MM.1S (cell line): ENCODE results near the gene NGEF.

ENCODE experiments used
- DNase-seq: peaks from one replicate; pipeline ENCODE4 v3.0.0-alpha.2; 2015
- H2AFZ ChIP-seq: fragments of 300-600 bp; sonication (generic); 2 replicates; pipeline ENCODE4 v1.6.0; 2016; ENCODE audit warnings: antibody characterized with exemption, low read length
- H3F3A ChIP-seq: fragments of 300-600 bp; sonication (generic); 2 replicates; pipeline ENCODE4 v1.6.1; 2016; ENCODE audit warnings: mild to moderate bottlenecking, antibody characterized with exemption, low read length, moderate library complexity, mixed read lengths; ENCODE audit not compliant: insufficient read depth
- H3K27ac ChIP-seq: fragments of 300-600 bp; sonication (generic); 2 replicates; pipeline ENCODE4 v1.5.1; 2016; ENCODE audit warnings: mild to moderate bottlenecking, low read length
- H3K27me3 ChIP-seq: fragments of 300-600 bp; sonication (generic); replicated peaks from 2 replicates; pipeline ENCODE4 v1.6.0; 2016; ENCODE audit warnings: low read length; ENCODE audit not compliant: insufficient read depth
- H3K36me3 ChIP-seq: fragments of 300-600 bp; sonication (generic); replicated peaks from 2 replicates; pipeline ENCODE4 v1.6.1; 2016; ENCODE audit warnings: mild to moderate bottlenecking, low read length, mixed read lengths; ENCODE audit not compliant: insufficient read depth
- H3K4me1 ChIP-seq: fragments of 300-600 bp; sonication (generic); 2 replicates; pipeline ENCODE4 v1.6.1; 2016; ENCODE audit warnings: low read length, mixed read lengths
- H3K4me2 ChIP-seq: fragments of 300-600 bp; sonication (generic); 2 replicates; pipeline ENCODE4 v1.6.0; 2016; ENCODE audit warnings: low read depth, low read length
- H3K4me3 ChIP-seq: fragments of 300-600 bp; sonication (generic); 2 replicates; pipeline ENCODE4 v1.5.1; 2016; ENCODE audit warnings: low read length, mixed read lengths
- H3K79me2 ChIP-seq: fragments of 300-600 bp; sonication (generic); 2 replicates; pipeline ENCODE4 v1.6.1; 2016; ENCODE audit warnings: mixed run types, low read length, mixed read lengths
- H3K9ac ChIP-seq: fragments of 300-600 bp; sonication (generic); 2 replicates; pipeline ENCODE4 v1.6.1; 2016; ENCODE audit warnings: low read length, mixed read lengths
- H3K9me2 ChIP-seq: fragments of 300-600 bp; sonication (generic); replicated peaks from 2 replicates; pipeline ENCODE4 v1.6.1; 2016; ENCODE audit warnings: mild to moderate bottlenecking, low read length, mixed read lengths; ENCODE audit not compliant: insufficient read depth
- H3K9me3 ChIP-seq: fragments of 300-600 bp; sonication (generic); replicated peaks from 2 replicates; pipeline ENCODE4 v1.6.1; 2016; ENCODE audit warnings: mild to moderate bottlenecking, low read length, mixed read lengths; ENCODE audit not compliant: insufficient read depth
- H4K20me1 ChIP-seq: fragments of 300-600 bp; sonication (generic); 2 replicates; pipeline ENCODE4 v1.6.1; 2016; ENCODE audit warnings: mild to moderate bottlenecking, low read length, moderate library complexity, mixed read lengths; ENCODE audit not compliant: insufficient read depth
- EZH2 ChIP-seq: fragments of 300-600 bp; sonication (generic); optimal IDR thresholded peaks from 2 replicates; pipeline ENCODE3; 2017; ENCODE audit warnings: low read depth, mild to moderate bottlenecking, antibody characterized with exemption, low read length, mixed read lengths
- EZH2phosphoT487 ChIP-seq: fragments of 300-600 bp; sonication (generic); IDR thresholded peaks from 2 replicates; pipeline ENCODE4 v1.6.1; 2018; ENCODE audit warnings: antibody characterized with exemption, low read length
- TF ChIP-seq, protein P1 (sequence below): fragments of 300-600 bp; sonication (generic); IDR thresholded peaks from 2 replicates; pipeline ENCODE4 v1.5.1; 2016; ENCODE audit warnings: antibody characterized with exemption, low read length, mixed read lengths

NGEF gene

DNA sequence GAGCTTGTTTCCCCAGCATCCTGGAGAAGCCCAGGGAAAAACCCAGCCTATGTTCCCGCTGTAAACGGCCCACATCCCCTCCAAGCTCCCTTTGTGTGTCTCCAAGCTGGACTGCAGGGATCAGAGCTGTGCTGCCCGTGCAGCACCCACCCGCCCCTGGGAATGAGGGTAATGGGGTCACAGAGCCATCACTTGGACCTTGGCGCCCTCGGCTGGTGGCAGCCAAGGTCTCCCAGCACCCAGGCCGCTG lies 46.4 kb upstream of the NGEF start:
- Histone ChIP-seq H3K9me3 (no peaks in the 10 kb centered on the region), H3K9ac (peak overlapping the region; percentile 60; the same call in 1 of the 2 replicates), H3K4me2 (peak overlapping the region; percentile 97; the same call in 1 of the 2 replicates), H3F3A (peaks cover 10% of the 10 kb centered on the region; the same call in 1 of the 2 replicates), H3K27me3 (no peaks in the 10 kb centered on the region), H3K4me1 (peaks cover 23% of the 10 kb centered on the region), H3K27ac (no peak overlapping the region; the same call in 1 of the 2 replicates), H3K36me3 (no peaks in the 10 kb centered on the region), H3K79me2 (peaks cover 42% of the 10 kb centered on the region), H3K9me2 (no peaks in the 10 kb centered on the region), H2AFZ (peak overlapping the region; percentile 87; the same call in 1 of the 2 replicates), H4K20me1 (no peaks in the 10 kb centered on the region), H3K4me3 (no peak overlapping the region)
- DNase-seq = no peak
- TF ChIP-seq EZH2phosphoT487 (no peak), EZH2 (no peak)
- TF ChIP-seq, protein P1, sequence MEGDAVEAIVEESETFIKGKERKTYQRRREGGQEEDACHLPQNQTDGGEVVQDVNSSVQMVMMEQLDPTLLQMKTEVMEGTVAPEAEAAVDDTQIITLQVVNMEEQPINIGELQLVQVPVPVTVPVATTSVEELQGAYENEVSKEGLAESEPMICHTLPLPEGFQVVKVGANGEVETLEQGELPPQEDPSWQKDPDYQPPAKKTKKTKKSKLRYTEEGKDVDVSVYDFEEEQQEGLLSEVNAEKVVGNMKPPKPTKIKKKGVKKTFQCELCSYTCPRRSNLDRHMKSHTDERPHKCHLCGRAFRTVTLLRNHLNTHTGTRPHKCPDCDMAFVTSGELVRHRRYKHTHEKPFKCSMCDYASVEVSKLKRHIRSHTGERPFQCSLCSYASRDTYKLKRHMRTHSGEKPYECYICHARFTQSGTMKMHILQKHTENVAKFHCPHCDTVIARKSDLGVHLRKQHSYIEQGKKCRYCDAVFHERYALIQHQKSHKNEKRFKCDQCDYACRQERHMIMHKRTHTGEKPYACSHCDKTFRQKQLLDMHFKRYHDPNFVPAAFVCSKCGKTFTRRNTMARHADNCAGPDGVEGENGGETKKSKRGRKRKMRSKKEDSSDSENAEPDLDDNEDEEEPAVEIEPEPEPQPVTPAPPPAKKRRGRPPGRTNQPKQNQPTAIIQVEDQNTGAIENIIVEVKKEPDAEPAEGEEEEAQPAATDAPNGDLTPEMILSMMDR = no peak

DNA sequence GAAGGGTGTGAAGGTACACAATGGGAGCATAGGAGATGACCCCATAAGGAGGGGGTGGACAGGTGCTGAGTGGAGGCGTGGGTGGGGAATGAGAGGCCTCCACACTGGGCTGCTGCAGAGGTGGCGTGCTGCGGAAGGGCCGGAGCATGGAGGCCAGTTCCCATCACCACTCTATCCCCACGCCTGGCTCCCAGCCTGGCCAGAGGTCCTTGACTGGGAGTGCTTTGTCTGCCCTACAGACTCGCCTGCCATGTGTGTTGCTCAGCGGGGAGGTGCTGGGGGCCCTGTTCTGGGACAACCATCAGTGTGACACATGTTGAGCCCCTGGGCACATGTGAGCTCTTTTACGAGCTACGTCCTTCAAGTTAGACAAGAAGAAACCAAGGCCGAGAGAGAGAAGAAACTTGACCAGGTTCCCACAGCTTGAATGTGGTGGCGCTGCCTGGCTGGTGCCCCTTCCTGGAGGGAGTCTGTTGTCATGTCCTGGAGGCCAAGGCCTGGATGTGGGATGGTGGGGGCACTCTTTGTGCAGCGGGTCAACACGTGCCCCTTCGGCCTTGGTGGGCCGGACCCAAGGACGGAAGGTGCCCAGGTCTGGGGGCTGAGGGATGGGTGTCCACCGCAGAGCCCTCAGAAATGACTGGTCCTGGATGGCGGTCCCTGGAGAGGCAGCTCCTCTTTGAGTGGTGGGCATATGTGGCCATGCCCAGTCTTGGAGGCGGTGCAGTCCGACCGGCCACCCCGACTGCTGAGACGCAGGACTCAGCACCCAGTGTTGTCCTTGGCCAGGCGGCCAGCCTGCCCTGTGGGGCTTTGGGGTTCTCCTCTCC lies 45.9 kb upstream of the NGEF start:
- H3K27ac ChIP-seq = no peak overlapping the region

DNA sequence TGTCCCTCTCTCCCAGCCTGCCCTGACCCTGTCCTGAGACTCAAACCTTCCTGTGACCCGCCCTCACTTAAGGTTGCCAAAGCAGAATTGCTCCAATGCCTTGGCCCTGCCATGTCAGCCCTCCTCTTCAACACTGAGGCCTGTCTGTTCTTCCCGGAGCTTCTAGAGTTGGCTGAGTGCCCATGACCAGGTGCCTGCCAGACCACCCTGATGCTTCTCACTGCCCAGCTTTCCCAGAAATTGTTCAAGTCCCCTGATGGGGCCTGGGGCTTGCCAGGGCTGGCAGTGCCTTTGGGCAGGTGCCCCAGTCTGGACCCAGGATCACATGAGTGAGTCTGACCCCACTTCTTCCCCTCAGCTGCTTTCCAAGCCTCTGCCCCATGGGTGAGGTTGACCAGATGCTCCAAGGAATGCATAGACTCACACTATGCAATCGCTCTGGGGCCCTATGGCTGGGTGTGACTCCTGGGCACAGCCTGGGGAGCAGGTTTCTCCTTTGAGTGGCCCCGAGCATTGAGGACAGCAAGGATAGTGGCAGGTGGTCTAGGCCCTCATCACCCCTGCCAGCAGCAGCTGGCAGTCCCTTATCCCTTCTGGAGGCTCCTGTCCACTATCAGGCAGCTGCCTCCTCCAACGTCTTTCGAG lies 44.0 kb upstream of the NGEF start:
- H3K4me2 ChIP-seq = no peak overlapping the region
- H3K4me3 ChIP-seq = no peak overlapping the region
- DNase-seq = no peak
- no peaks in the 10 kb centered on the region for H3K9me2 ChIP-seq
- TF ChIP-seq EZH2phosphoT487 = no peak
- TF ChIP-seq, protein P1 = no peak
- no peaks in the 10 kb centered on the region for H4K20me1 ChIP-seq
- H3K9ac ChIP-seq = no peak overlapping the region
- peaks cover 10% of the 10 kb centered on the region; the same call in 1 of the 2 replicates for H3F3A ChIP-seq
- H3K4me1 ChIP-seq = peaks cover 13% of the 10 kb centered on the region
- no peaks in the 10 kb centered on the region for H3K27me3 ChIP-seq
- H3K79me2 ChIP-seq = peaks cover 19% of the 10 kb centered on the region
- H3K36me3 ChIP-seq = no peaks in the 10 kb centered on the region
- no peaks in the 10 kb centered on the region for H3K9me3 ChIP-seq
- H3K27ac ChIP-seq = no peak overlapping the region
- no peak overlapping the region for H2AFZ ChIP-seq

More for the DNA sequence above, 45.9 kb upstream of the NGEF start:
- H3K9me2 ChIP-seq = no peaks in the 10 kb centered on the region
- H3F3A ChIP-seq = peaks cover 10% of the 10 kb centered on the region; the same call in 1 of the 2 replicates
- H3K4me2 ChIP-seq = no peak overlapping the region
- no peaks in the 10 kb centered on the region for H4K20me1 ChIP-seq
- no peak overlapping the region for H3K9ac ChIP-seq
- no peak for TF ChIP-seq EZH2phosphoT487
- no peak for TF ChIP-seq EZH2
- TF ChIP-seq, protein P1 = no peak
- no peak overlapping the region for H3K4me3 ChIP-seq
- peaks cover 18% of the 10 kb centered on the region for H3K4me1 ChIP-seq
- H3K36me3 ChIP-seq = no peaks in the 10 kb centered on the region
- no peaks in the 10 kb centered on the region for H3K27me3 ChIP-seq
- no peak overlapping the region for H2AFZ ChIP-seq
- peaks cover 36% of the 10 kb centered on the region for H3K79me2 ChIP-seq
- DNase-seq = no peak
- no peaks in the 10 kb centered on the region for H3K9me3 ChIP-seq
